ENCODE results near the gene OTX1. TPM values are rescaled to one million over a fixed set of nuclear protein-coding genes. Genes with fewer than 3 reads are reported as not detected.
A peak's percentile ranks its signal among the peaks of the same experiment; 100 is the strongest.

Gene OTX1
- total and polyA plus RNA-seq, 2 of the 8 experiments (the other 6 are each of a cell fraction or from before 2014, with no cell fraction given) = 0.24 to 3.3 TPM

- FAIRE-seq = no peak
- Histone ChIP-seq H3K9me3 (ENCODE audit: insufficient read depth in 2 of 2, low read depth in 1 of 2, low read length in 1 of 2) (no peaks in the 10 kb centered on the region), H3K56ac (replicated peaks; ENCODE audit: insufficient read length, low read depth, low read length) (no peak overlapping the region), H3K27me3 (replicated peaks in 1 of 4; ENCODE audit: control insufficient read depth in 3 of 4, extremely low read depth in 1 of 4, insufficient read depth in 3 of 4, low read length in 3 of 4) (peaks cover 56 to 96% (median 92%) of the 10 kb centered on the region in 4 experiments), H4K20me1 (replicated peaks in 1 of 2; ENCODE audit: control insufficient read depth in 1 of 2, insufficient read depth in 2 of 2, low read length in 2 of 2) (peaks cover 13 to 19% of the 10 kb centered on the region in 2 experiments), H2BK12ac (ENCODE audit: low read depth, low read length) (0 out of 2 replicates have a peak overlapping the region, but pooled peaks have one; percentile 84), H3K4ac (replicated peaks; ENCODE audit: insufficient read length, low read depth, low read length) (no peak overlapping the region), H3K79me1 (ENCODE audit: low read depth, low read length) (no peaks in the 10 kb centered on the region), H3K79me2 (ENCODE audit: control insufficient read depth in 1 of 2, insufficient read depth in 2 of 2, low read length in 2 of 2) (no peaks in the 10 kb centered on the region), H3K23me2 (ENCODE audit: low read depth, low read length) (peaks cover 39% of the 10 kb centered on the region), H3K4me3 (ENCODE audit: extremely low read depth in 1 of 4, insufficient read depth in 2 of 4, low read depth in 3 of 4, low read length in 4 of 4) (peak overlapping the region; percentile 14 to 74 (median 36); a peak in 7 of 8 replicates), H3K4me1 (replicated peaks in 1 of 4; ENCODE audit: control insufficient read depth in 3 of 4, insufficient read depth in 4 of 4, low read length in 3 of 4) (peaks cover 9 to 54% (median 44%) of the 10 kb centered on the region in 4 experiments), H2AFZ (ENCODE audit: low read length) (no peak overlapping the region), H4K91ac (replicated peaks; ENCODE audit: insufficient read length, low read length) (no peak overlapping the region), H3K27ac (ENCODE audit: low read depth, low read length) (no peak overlapping the region), H4K5ac (ENCODE audit: insufficient read length, low read depth, low read length) (no peak overlapping the region), H4K8ac (ENCODE audit: extremely low read depth, insufficient read depth, low read length) (no peak overlapping the region), H3K14ac (ENCODE audit: insufficient read length) (no peak overlapping the region), H3K23ac (ENCODE audit: insufficient read length) (no peak overlapping the region), H3K18ac (ENCODE audit: extremely low read depth, low read length) (peak overlapping the region; percentile 7), H2AK5ac (ENCODE audit: low read depth, low read length) (peak overlapping the region; percentile 93; the same call in 1 of the 2 replicates), H2BK15ac (ENCODE audit: low read length) (0 out of 2 replicates have a peak overlapping the region, but pooled peaks have one; percentile 72), H2BK20ac (ENCODE audit: low read length) (peak overlapping the region; percentile 90; the same call in 1 of the 2 replicates), H3K9ac (replicated peaks in 1 of 4; ENCODE audit: extremely low read depth in 1 of 4, low read depth in 3 of 4, low read length in 3 of 4) (no peak overlapping the region), H3K4me2 (ENCODE audit: insufficient read depth in 1 of 2, low read depth in 2 of 2, low read length in 2 of 2) (peak overlapping the region; percentile 68 to 86), H2BK120ac (replicated peaks; ENCODE audit: low read depth, low read length) (peak overlapping the region; percentile 21), H3K36me3 (ENCODE audit: control insufficient read depth in 2 of 4, insufficient read depth in 4 of 4, low read length in 3 of 4) (peaks cover 0 to 16% (median 0%) of the 10 kb centered on the region in 4 experiments; a peak in 2 of 8 replicates), H2BK5ac (ENCODE audit: low read depth, low read length) (no peak overlapping the region)
- ChIA-PET POLR2A (ENCODE audit: partially characterized antibody) (interaction anchor here (1.3 to 4.9 kb wide), 2 partner anchors 9 to 596 kb away, joined by 3 to 31 read pairs; no protein-coding TSS in a partner anchor), CTCF (ENCODE audit: partially characterized antibody) (interaction anchor here (0.9 to 6.5 kb wide), 6 partner anchors 9 to 596 kb away, joined by 3 to 50 read pairs (median 4); no protein-coding TSS in a partner anchor)
- peak; percentile 43 for TF ChIP-seq SUZ12 (IDR thresholded peaks at IDR 0.05; ENCODE audit: low read length)
- TF ChIP-seq EP300 (IDR thresholded peaks at IDR 0.05; ENCODE audit: borderline replicate concordance in 1 of 2, low read depth in 2 of 2, low read length in 2 of 2) = no peak
- TF ChIP-seq EZH2 (IDR thresholded peaks at IDR 0.05; ENCODE audit: low read depth, low read length, severe bottlenecking) = peak; percentile 89
- peak; percentile 87 for TF ChIP-seq RNF2 (IDR thresholded peaks at IDR 0.05; ENCODE audit: borderline replicate concordance, low read depth, low read length, missing control alignments, poor library complexity, severe bottlenecking)
- no peak for TF ChIP-seq TCF12 (IDR thresholded peaks at IDR 0.05; ENCODE audit: low read depth, low read length)
- DNase-seq (ENCODE audit: low read depth in 1 of 2, low spot score in 2 of 2) = no peak
- 4% methylated on average over 34 of the region's 34 CpGs; no CpG with 5 or more reads in 1 of the 2 experiments for WGBS, 2 experiments (ENCODE audit: extremely low coverage in 1 of 2, insufficient coverage in 1 of 2, insufficient read length in 1 of 2, insufficient replicate concordance in 2 of 2, low coverage in 1 of 2, low lambda C conversion rate in 2 of 2, missing lambda C conversion rate in 1 of 2)
Observed at GRCh38 chr2:63053081-63053888, 2.7 kb downstream of the OTX1 start.

Data from H1 (cell line).